SK-N-SH treated with all-trans-retinoic acid at 6 μM for 48 hours (cell line): ENCODE measurements around the gene LSMEM2.

ENCODE experiments used
- GLIS3 ChIP-seq: fragments of 250-450 bp; sonication (Bioruptor Pico); IDR thresholded peaks from 2 replicates; pipeline ENCODE4 v1.5.0; 2020; ENCODE audit warnings: mild to moderate bottlenecking, moderate library complexity
- OSR1 ChIP-seq: fragments of 250-450 bp; sonication (Bioruptor Pico); IDR thresholded peaks from 2 replicates; pipeline ENCODE4 v1.8.0; 2022; ENCODE audit warnings: moderate library complexity, mild to moderate bottlenecking, inconsistent platforms
- PATZ1 ChIP-seq: fragments of 250-450 bp; sonication (Bioruptor Pico); IDR thresholded peaks from 2 replicates; pipeline ENCODE4 v1.8.0; 2020; ENCODE audit warnings: mild to moderate bottlenecking, moderate library complexity, borderline replicate concordance
- POU6F1 ChIP-seq: fragments of 250-450 bp; sonication (Bioruptor Pico); IDR thresholded peaks from 2 replicates; pipeline ENCODE4 v1.8.0; 2021; ENCODE audit warnings: low read depth, mild to moderate bottlenecking, moderate library complexity, borderline replicate concordance
- TCF4 ChIP-seq: fragments of 250-450 bp; sonication (Bioruptor Pico); IDR thresholded peaks from 2 replicates; pipeline ENCODE4 v1.8.0; 2021; ENCODE audit warnings: mild to moderate bottlenecking, moderate library complexity, borderline replicate concordance
- ZC3H10 ChIP-seq: fragments of 250-450 bp; sonication (Bioruptor Pico); IDR thresholded peaks from 2 replicates; pipeline ENCODE4 v1.5.1; 2021; ENCODE audit warnings: mild to moderate bottlenecking, moderate library complexity
- ZFP30 ChIP-seq: fragments of 450-650 bp; formaldehyde crosslinking; IDR thresholded peaks from 2 replicates; pipeline ENCODE4 v1.5.0; 2022; ENCODE audit warnings: mild to moderate bottlenecking, moderate library complexity
- ZNF565 ChIP-seq: fragments of 450-650 bp; formaldehyde crosslinking; conservative IDR thresholded peaks from 2 replicates; pipeline ENCODE4 v1.5.0; 2020; ENCODE audit warnings: low read depth, mild to moderate bottlenecking, moderate library complexity

- TF ChIP-seq POU6F1 (CRISPR knock-in tag) (no peak), ZFP30 (CRISPR knock-in tag) (no peak), TCF4 (CRISPR knock-in tag) (no peak), GLIS3 (CRISPR knock-in tag) (no peak), OSR1 (CRISPR knock-in tag) (no peak), ZNF565 (CRISPR knock-in tag) (no peak), PATZ1 (CRISPR knock-in tag) (no peak), ZC3H10 (CRISPR knock-in tag) (no peak)
These were observed 20.7 kb upstream of the LSMEM2 start for GRCh38 chr3:50258029-50258680.
